ENCODE measurements around the gene ZNF532.

ZNF532 gene

GRCh38 chr18:58975296-58975695 is 110.6 kb downstream of the ZNF532 start:
- DNase-seq (ENCODE audit: low read depth): no peak
- TF ChIP-seq POLR2A (IDR thresholded peaks at IDR 0.05; ENCODE audit: extremely low read depth, insufficient read length): no peak
- no peak for TF ChIP-seq MYC (IDR thresholded peaks at IDR 0.05; ENCODE audit: low read depth, low read length)
- H3K4me3 ChIP-seq (ENCODE audit: low read depth, low read length): no peak overlapping the region

- H3K4me3 ChIP-seq (ENCODE audit: low read depth, low read length): no peak overlapping the region
- no peak for DNase-seq (ENCODE audit: low read depth)
- TF ChIP-seq, protein P1, sequence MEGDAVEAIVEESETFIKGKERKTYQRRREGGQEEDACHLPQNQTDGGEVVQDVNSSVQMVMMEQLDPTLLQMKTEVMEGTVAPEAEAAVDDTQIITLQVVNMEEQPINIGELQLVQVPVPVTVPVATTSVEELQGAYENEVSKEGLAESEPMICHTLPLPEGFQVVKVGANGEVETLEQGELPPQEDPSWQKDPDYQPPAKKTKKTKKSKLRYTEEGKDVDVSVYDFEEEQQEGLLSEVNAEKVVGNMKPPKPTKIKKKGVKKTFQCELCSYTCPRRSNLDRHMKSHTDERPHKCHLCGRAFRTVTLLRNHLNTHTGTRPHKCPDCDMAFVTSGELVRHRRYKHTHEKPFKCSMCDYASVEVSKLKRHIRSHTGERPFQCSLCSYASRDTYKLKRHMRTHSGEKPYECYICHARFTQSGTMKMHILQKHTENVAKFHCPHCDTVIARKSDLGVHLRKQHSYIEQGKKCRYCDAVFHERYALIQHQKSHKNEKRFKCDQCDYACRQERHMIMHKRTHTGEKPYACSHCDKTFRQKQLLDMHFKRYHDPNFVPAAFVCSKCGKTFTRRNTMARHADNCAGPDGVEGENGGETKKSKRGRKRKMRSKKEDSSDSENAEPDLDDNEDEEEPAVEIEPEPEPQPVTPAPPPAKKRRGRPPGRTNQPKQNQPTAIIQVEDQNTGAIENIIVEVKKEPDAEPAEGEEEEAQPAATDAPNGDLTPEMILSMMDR (IDR thresholded peaks at IDR 0.05; ENCODE audit: low read depth, low read length): no peak
- no peak for TF ChIP-seq MYC (IDR thresholded peaks at IDR 0.05; ENCODE audit: low read depth, low read length)
- TF ChIP-seq POLR2A (IDR thresholded peaks at IDR 0.05; ENCODE audit: extremely low read depth, insufficient read length): no peak
- TF ChIP-seq MAX (IDR thresholded peaks at IDR 0.05; ENCODE audit: low read depth, low read length): no peak
Measured at GRCh38 chr18:58975781-58976180, 111.1 kb downstream of the ZNF532 start.

- no peak for DNase-seq (ENCODE audit: low read depth)
- H3K4me3 ChIP-seq (ENCODE audit: low read depth, low read length): no peak overlapping the region
- TF ChIP-seq MYC (IDR thresholded peaks at IDR 0.05; ENCODE audit: low read depth, low read length) (no peak), MAX (IDR thresholded peaks at IDR 0.05; ENCODE audit: low read depth, low read length) (no peak), POLR2A (IDR thresholded peaks at IDR 0.05; ENCODE audit: extremely low read depth, insufficient read length) (no peak)
- TF ChIP-seq, protein P1 (IDR thresholded peaks at IDR 0.05; ENCODE audit: low read depth, low read length): no peak
Measured at GRCh38 chr18:58977223-58977622, 112.5 kb downstream of the ZNF532 start.

DNA sequence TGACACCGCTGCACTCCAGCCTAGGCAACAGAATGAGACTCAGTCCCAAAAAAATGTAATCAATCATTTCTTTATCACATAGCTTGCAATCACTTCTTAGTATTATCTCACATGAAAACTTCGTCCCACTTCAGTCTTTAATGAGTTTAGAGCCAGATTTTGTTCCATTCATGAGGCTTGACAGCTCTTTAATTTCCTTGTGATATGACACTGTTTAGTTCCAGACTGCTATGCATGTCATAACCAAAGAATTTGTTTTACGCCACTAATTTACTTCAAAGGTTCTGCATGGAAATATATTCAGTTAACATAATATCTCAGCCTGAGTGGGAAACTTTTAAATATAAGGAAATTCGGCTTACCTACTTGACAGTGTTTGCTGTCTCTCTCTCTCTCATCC is 113.1 kb downstream of the ZNF532 start:
- no peak overlapping the region for H3K4me3 ChIP-seq (ENCODE audit: low read depth, low read length)
- DNase-seq (ENCODE audit: low read depth): no peak
- TF ChIP-seq MYC (IDR thresholded peaks at IDR 0.05; ENCODE audit: low read depth, low read length) (no peak), MAX (IDR thresholded peaks at IDR 0.05; ENCODE audit: low read depth, low read length) (no peak), POLR2A (IDR thresholded peaks at IDR 0.05; ENCODE audit: extremely low read depth, insufficient read length) (no peak)
- TF ChIP-seq, protein P1 (IDR thresholded peaks at IDR 0.05; ENCODE audit: low read depth, low read length): no peak

GRCh38 chr18:58978916-58979315 is 114.2 kb downstream of the ZNF532 start:
- no peak overlapping the region for H3K4me3 ChIP-seq (ENCODE audit: low read depth, low read length)
- DNase-seq (ENCODE audit: low read depth): no peak
- TF ChIP-seq, protein P1 (IDR thresholded peaks at IDR 0.05; ENCODE audit: low read depth, low read length): no peak
- TF ChIP-seq MAX (IDR thresholded peaks at IDR 0.05; ENCODE audit: low read depth, low read length): no peak
- TF ChIP-seq MYC (IDR thresholded peaks at IDR 0.05; ENCODE audit: low read depth, low read length): no peak
- TF ChIP-seq POLR2A (IDR thresholded peaks at IDR 0.05; ENCODE audit: extremely low read depth, insufficient read length): no peak

DNA sequence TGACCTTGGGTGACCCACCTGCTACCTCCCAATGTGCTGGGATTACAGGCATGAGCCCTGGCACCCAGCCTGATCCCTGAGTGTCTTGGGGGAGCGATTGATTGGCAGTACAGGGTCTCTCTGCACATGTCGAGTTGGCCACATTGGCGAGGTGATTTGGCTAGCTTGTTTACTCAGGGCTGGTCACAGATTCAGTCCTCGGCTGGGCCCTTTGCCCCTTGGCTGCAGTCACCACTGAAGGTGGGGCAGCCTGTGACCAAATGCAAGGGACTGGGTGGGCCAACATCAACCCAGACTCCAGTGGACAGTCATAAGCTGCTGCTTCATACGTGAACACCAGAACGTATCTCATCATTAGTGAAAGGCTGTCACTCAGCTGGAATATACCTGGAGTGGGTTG is 114.9 kb downstream of the ZNF532 start:
- no peak for DNase-seq (ENCODE audit: low read depth)
- H3K4me3 ChIP-seq (ENCODE audit: low read depth, low read length): no peak overlapping the region
- TF ChIP-seq MAX (IDR thresholded peaks at IDR 0.05; ENCODE audit: low read depth, low read length) (no peak), POLR2A (IDR thresholded peaks at IDR 0.05; ENCODE audit: extremely low read depth, insufficient read length) (no peak), MYC (IDR thresholded peaks at IDR 0.05; ENCODE audit: low read depth, low read length) (no peak)
- TF ChIP-seq, protein P1 (IDR thresholded peaks at IDR 0.05; ENCODE audit: low read depth, low read length): no peak
